HepG2 (cell line): ENCODE results near the gene HEXIM1. TPM values are rescaled to one million over a fixed set of nuclear protein-coding genes. Genes with fewer than 3 reads are reported as not detected.

ENCODE experiments used
- ATF4 ChIP-seq, 2 experiments: fragments of 450-650 bp in 1 of 2; sonication (generic) in 1 of 2; formaldehyde crosslinking; IDR thresholded peaks; 2 replicates each; pipeline versions ENCODE4 v1.5.0 to v1.8.0; 2020 to 2022; ENCODE audit warnings: mild to moderate bottlenecking in 1 of 2, missing genetic modification reagents in 1 of 2
- HOXA3 ChIP-seq: sonication (generic); formaldehyde crosslinking; IDR thresholded peaks from 2 replicates; pipeline ENCODE4 v1.5.0; 2020; ENCODE audit warnings: missing genetic modification reagents
- MEF2D ChIP-seq: sonication (generic); formaldehyde crosslinking; IDR thresholded peaks from 2 replicates; pipeline ENCODE4 v1.5.1; 2020; ENCODE audit warnings: mild to moderate bottlenecking, missing genetic modification reagents
- MIXL1 ChIP-seq: IDR thresholded peaks from 2 replicates; pipeline ENCODE4 v1.6.1; 2016
- NFKB2 ChIP-seq: sonication (generic); formaldehyde crosslinking; IDR thresholded peaks from 2 replicates; pipeline ENCODE4 v1.4.0; 2020; ENCODE audit warnings: missing genetic modification reagents, borderline replicate concordance
- RNF2 ChIP-seq: fragments of 450-650 bp; conservative IDR thresholded peaks from 2 replicates; pipeline ENCODE4 v1.6.1; 2016; ENCODE audit warnings: low read depth
- SALL1 ChIP-seq: sonication (generic); formaldehyde crosslinking; IDR thresholded peaks from 2 replicates; pipeline ENCODE4 v1.8.0; 2022; ENCODE audit warnings: mild to moderate bottlenecking, missing genetic modification reagents
- SIN3A ChIP-seq: IDR thresholded peaks from 2 replicates; pipeline ENCODE4 v1.6.1; 2011; ENCODE audit warnings: low read depth, mild to moderate bottlenecking, control low read depth, low read length, borderline replicate concordance
- SNAPC2 ChIP-seq: sonication (generic); formaldehyde crosslinking; IDR thresholded peaks from 2 replicates; pipeline ENCODE4 v1.8.1; 2022; ENCODE audit warnings: mild to moderate bottlenecking, missing genetic modification reagents
- USF2 ChIP-seq, 2 experiments: sonication (generic) in 1 of 2; formaldehyde crosslinking in 1 of 2; IDR thresholded peaks; 2 replicates each; pipeline versions ENCODE4 v1.5.1 to v1.6.1; 2011 to 2020; ENCODE audit warnings: borderline replicate concordance in 1 of 2, low read depth in 1 of 2, low read length in 1 of 2, mild to moderate bottlenecking in 1 of 2, missing genetic modification reagents in 1 of 2, moderate library complexity in 1 of 2
- ZBTB3 ChIP-seq: sonication (generic); formaldehyde crosslinking; IDR thresholded peaks from 2 replicates; pipeline ENCODE4 v1.4.0; 2020; ENCODE audit warnings: low read depth, mild to moderate bottlenecking, moderate library complexity, missing genetic modification reagents, borderline replicate concordance
- ZBTB38 ChIP-seq: sonication (generic); formaldehyde crosslinking; IDR thresholded peaks from 2 replicates; pipeline ENCODE4 v1.5.1; 2020; ENCODE audit warnings: mild to moderate bottlenecking, missing genetic modification reagents
- ZFYVE20 ChIP-seq: sonication (generic); formaldehyde crosslinking; IDR thresholded peaks from 2 replicates; pipeline ENCODE4 v1.8.0; 2023; ENCODE audit warnings: low read depth, mild to moderate bottlenecking, moderate library complexity, missing genetic modification reagents, borderline replicate concordance
- ZNF292 ChIP-seq: sonication (generic); formaldehyde crosslinking; IDR thresholded peaks from 2 replicates; pipeline ENCODE4 v1.8.1; 2022; ENCODE audit warnings: mild to moderate bottlenecking, low read depth, missing genetic modification reagents, borderline replicate concordance
- ZNF547 ChIP-seq: sonication (generic); formaldehyde crosslinking; IDR thresholded peaks from 2 replicates; pipeline ENCODE4 v1.5.1; 2020; ENCODE audit warnings: mild to moderate bottlenecking, missing genetic modification reagents
- ZNF567 ChIP-seq: sonication (generic); formaldehyde crosslinking; IDR thresholded peaks from 2 replicates; pipeline ENCODE4 v1.8.1; 2023; ENCODE audit warnings: mild to moderate bottlenecking, missing genetic modification reagents, borderline replicate concordance
- ZNF589 ChIP-seq: sonication (generic); formaldehyde crosslinking; conservative IDR thresholded peaks from 2 replicates; pipeline ENCODE4 v1.8.0; 2022; ENCODE audit warnings: mild to moderate bottlenecking, moderate library complexity, missing genetic modification reagents
- ZNF644 ChIP-seq: IDR thresholded peaks from 2 replicates; pipeline ENCODE4 v1.6.1; 2016; ENCODE audit warnings: low read depth
- ZNF678 ChIP-seq: sonication (generic); formaldehyde crosslinking; IDR thresholded peaks from 2 replicates; pipeline ENCODE4 v1.4.0; 2020; ENCODE audit warnings: mild to moderate bottlenecking, missing genetic modification reagents
- ZNF768 ChIP-seq: sonication (generic); formaldehyde crosslinking; IDR thresholded peaks from 2 replicates; pipeline ENCODE4 v1.4.0; 2020; ENCODE audit warnings: missing genetic modification reagents
- ZSCAN5A ChIP-seq: sonication (generic); formaldehyde crosslinking; IDR thresholded peaks from 2 replicates; pipeline ENCODE4 v1.8.0; 2022; ENCODE audit warnings: mild to moderate bottlenecking, missing genetic modification reagents, borderline replicate concordance
- polyA plus RNA-seq, 8 experiments: library from polyadenylated mRNA; depleted of rRNA in 3 of 8; stranded (reverse) in 7 of 8; unstranded in 1 of 8; fragments of >200 nt; fragmentation: Illumina TruSeq in 4 of 8; extraction: Trizol in 4 of 8; gene quantifications; 2 replicates each; pipeline versions ENCODE4 v1.2.1 to v1.2.3, GENCODE V29; 2011 to 2016; ENCODE audit warnings: low read depth in 4 of 8, missing spikeins in 1 of 8, mixed read lengths in 1 of 8; ENCODE audit not compliant: insufficient read depth in 1 of 8
- total RNA-seq, 5 experiments: library from RNA; depleted of rRNA; stranded (reverse); fragments of >200 nt; fragmentation: Illumina TruSeq; extraction: Trizol; gene quantifications; 2 replicates each; pipeline ENCODE4 v1.2.3, GENCODE V29; 2016; ENCODE audit warnings: low read depth in 1 of 5
- TF ChIP-seq, protein P1 (sequence below): sonication (generic); formaldehyde crosslinking; IDR thresholded peaks from 2 replicates; pipeline ENCODE4 v1.4.0; 2020; ENCODE audit warnings: low read depth, mild to moderate bottlenecking, missing genetic modification reagents
- TF ChIP-seq, protein P2 (sequence below): sonication (generic); formaldehyde crosslinking; IDR thresholded peaks from 2 replicates; pipeline ENCODE4 v1.4.0; 2020; ENCODE audit warnings: mild to moderate bottlenecking, missing genetic modification reagents

HEXIM1 gene
- total and polyA plus RNA-seq, 2 of the 13 experiments (the other 11 are each of a cell fraction or from before 2014, with no cell fraction given) = 10.5 to 16.6 TPM

GRCh38 chr17:45101883-45102811, 46.1 kb upstream of the HEXIM1 start (continued):
- TF ChIP-seq NFKB2 (CRISPR knock-in tag) = no peak
- no peak for TF ChIP-seq ATF4 (CRISPR knock-in tag; IDR thresholded peaks at IDR 0.05)
- TF ChIP-seq, protein P1, sequence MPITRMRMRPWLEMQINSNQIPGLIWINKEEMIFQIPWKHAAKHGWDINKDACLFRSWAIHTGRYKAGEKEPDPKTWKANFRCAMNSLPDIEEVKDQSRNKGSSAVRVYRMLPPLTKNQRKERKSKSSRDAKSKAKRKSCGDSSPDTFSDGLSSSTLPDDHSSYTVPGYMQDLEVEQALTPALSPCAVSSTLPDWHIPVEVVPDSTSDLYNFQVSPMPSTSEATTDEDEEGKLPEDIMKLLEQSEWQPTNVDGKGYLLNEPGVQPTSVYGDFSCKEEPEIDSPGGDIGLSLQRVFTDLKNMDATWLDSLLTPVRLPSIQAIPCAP (CRISPR knock-in tag) = no peak
- TF ChIP-seq ZNF547 (CRISPR knock-in tag) = no peak
- TF ChIP-seq MIXL1 (CRISPR knock-in tag) = 0 out of 2 replicates have a peak, but pooled peaks have one; percentile 28
- TF ChIP-seq SIN3A = 0 out of 2 replicates have a peak, but pooled peaks have one; percentile 47
- TF ChIP-seq SALL1 (CRISPR knock-in tag) = peak; percentile 42; the same call in 1 of the 2 replicates
- no peak for TF ChIP-seq ZBTB38 (CRISPR knock-in tag)
- TF ChIP-seq USF2 (IDR thresholded peaks at IDR 0.05; ENCODE audit: low read depth, low read length) = peak; percentile 57
- peak; percentile 58; the same call in 1 of the 2 replicates for TF ChIP-seq USF2 (CRISPR knock-in tag; IDR thresholded peaks at IDR 0.05; ENCODE audit: borderline replicate concordance)
- TF ChIP-seq, protein P2, sequence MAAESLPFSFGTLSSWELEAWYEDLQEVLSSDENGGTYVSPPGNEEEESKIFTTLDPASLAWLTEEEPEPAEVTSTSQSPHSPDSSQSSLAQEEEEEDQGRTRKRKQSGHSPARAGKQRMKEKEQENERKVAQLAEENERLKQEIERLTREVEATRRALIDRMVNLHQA (CRISPR knock-in tag) = no peak
- no peak for TF ChIP-seq ZNF644
- TF ChIP-seq ZNF678 = no peak
- peak; percentile 68; the same call in 1 of the 2 replicates for TF ChIP-seq HOXA3 (CRISPR knock-in tag)
- TF ChIP-seq ZSCAN5A = no peak
- peak; percentile 84; the same call in 1 of the 2 replicates for TF ChIP-seq ZNF292
- TF ChIP-seq ZNF567 (CRISPR knock-in tag) = no peak
- no peak for TF ChIP-seq ZNF589 (CRISPR knock-in tag)
- TF ChIP-seq ZBTB3 (CRISPR knock-in tag) = no peak
- no peak for TF ChIP-seq RNF2
- TF ChIP-seq ZFYVE20 (CRISPR knock-in tag) = no peak
- no peak for TF ChIP-seq SNAPC2
- TF ChIP-seq MEF2D (CRISPR knock-in tag) = no peak; the same call in 1 of the 2 replicates
- TF ChIP-seq ZNF768 (CRISPR knock-in tag) = no peak
